Stimulated activated CD4-positive, alpha-beta T cell treated with anti-CD3 and anti-CD28 coated beads, Interleukin-15, amount 100 ng/mL, for 48 hours (primary cell): ENCODE measurements around the gene OSCP1.

Experiments used
- DNase-seq, 2 donors: peaks; one replicate each; pipeline ENCODE4 v3.0.0-alpha.2; 2020; ENCODE audit warnings: low read depth in 2 of 2

OSCP1 gene

GRCh38 chr1:36402504-36402890 lies 47.8 kb downstream of the OSCP1 start:
- no peak for DNase-seq

GRCh38 chr1:36401602-36402503 lies 48.4 kb downstream of the OSCP1 start:
- no peak for DNase-seq

- DNase-seq, result peak; percentile 53 to 54
Observed at GRCh38 chr1:36400825-36401601, 49.2 kb downstream of the OSCP1 start.

- DNase-seq, result no peak
Observed at GRCh38 chr1:36400514-36400824, 49.8 kb downstream of the OSCP1 start.

- no peak for DNase-seq
Observed at GRCh38 chr1:36398370-36398977, 51.8 kb downstream of the OSCP1 start.

- peak; percentile 83 to 91 for DNase-seq
Observed at GRCh38 chr1:36397378-36398230, 52.6 kb downstream of the OSCP1 start, which contains the start of gene LSM10. Gene LSM10, minus strand, starts transcription at chr1:36397908. Its CDS starts 3,779 bp downstream, at chr1:36394129.

GRCh38 chr1:36397083-36397377 lies 53.2 kb downstream of the OSCP1 start:
- no peak for DNase-seq

GRCh38 chr1:36396359-36396758 lies 53.9 kb downstream of the OSCP1 start:
- DNase-seq, result no peak

GRCh38 chr1:36393686-36394085 lies 56.6 kb downstream of the OSCP1 start:
- no peak for DNase-seq

GRCh38 chr1:36392836-36393235 lies 57.4 kb downstream of the OSCP1 start:
- DNase-seq, result no peak

GRCh38 chr1:36391271-36391670 lies 59.0 kb downstream of the OSCP1 start:
- DNase-seq, result no peak

GRCh38 chr1:36390411-36390810 lies 59.8 kb downstream of the OSCP1 start:
- DNase-seq, result no peak

GRCh38 chr1:36389999-36390398 lies 60.3 kb downstream of the OSCP1 start:
- DNase-seq, result no peak

- no peak for DNase-seq
Observed at GRCh38 chr1:36389261-36389660, 61.0 kb downstream of the OSCP1 start.

GRCh38 chr1:36387141-36387949 lies 62.9 kb downstream of the OSCP1 start:
- no peak for DNase-seq

- peak; percentile 89 to 92 for DNase-seq
Observed at GRCh38 chr1:36386265-36387140, 63.7 kb downstream of the OSCP1 start.

- DNase-seq, result peak; percentile 97 to 98
Observed at GRCh38 chr1:36385410-36386264, 64.6 kb downstream of the OSCP1 start, which contains the start of gene STK40. Gene STK40, minus strand, starts transcription at chr1:36385924. Its CDS starts 24,592 bp downstream, at chr1:36361332.

GRCh38 chr1:36384542-36385409 lies 65.5 kb downstream of the OSCP1 start:
- DNase-seq, result no peak
